Esophagus muscularis mucosa (tissue), 4 donors: ENCODE measurements around the gene PAQR4.

Experiments
- EP300 ChIP-seq: sonication (generic); formaldehyde crosslinking; IDR thresholded peaks from one replicate; pipeline ENCODE4 v1.6.1; 2017; ENCODE audit warnings: antibody characterized with exemption
- POLR2A ChIP-seq: fragments of 450-650 bp; IDR thresholded peaks from one replicate; pipeline ENCODE4 v1.6.1; 2017; ENCODE audit warnings: antibody characterized with exemption, moderate library complexity, mild to moderate bottlenecking, low read depth
- POLR2AphosphoS5 ChIP-seq, 2 donors: sonication (generic); formaldehyde crosslinking; IDR thresholded peaks; one replicate each; pipeline ENCODE4 v1.6.1; 2017; ENCODE audit warnings: antibody characterized with exemption in 2 of 2
- TF ChIP-seq, protein P1 (sequence below), 3 experiments: fragments of 200-600 bp in 2 of 3; fragments of 450-650 bp in 1 of 3; sonication (generic) in 2 of 3; IDR thresholded peaks; one replicate each; pipeline ENCODE4 v1.5.1; 2017 to 2019; ENCODE audit warnings: antibody characterized with exemption in 3 of 3, mild to moderate bottlenecking in 2 of 3, moderate library complexity in 1 of 3

DNA sequence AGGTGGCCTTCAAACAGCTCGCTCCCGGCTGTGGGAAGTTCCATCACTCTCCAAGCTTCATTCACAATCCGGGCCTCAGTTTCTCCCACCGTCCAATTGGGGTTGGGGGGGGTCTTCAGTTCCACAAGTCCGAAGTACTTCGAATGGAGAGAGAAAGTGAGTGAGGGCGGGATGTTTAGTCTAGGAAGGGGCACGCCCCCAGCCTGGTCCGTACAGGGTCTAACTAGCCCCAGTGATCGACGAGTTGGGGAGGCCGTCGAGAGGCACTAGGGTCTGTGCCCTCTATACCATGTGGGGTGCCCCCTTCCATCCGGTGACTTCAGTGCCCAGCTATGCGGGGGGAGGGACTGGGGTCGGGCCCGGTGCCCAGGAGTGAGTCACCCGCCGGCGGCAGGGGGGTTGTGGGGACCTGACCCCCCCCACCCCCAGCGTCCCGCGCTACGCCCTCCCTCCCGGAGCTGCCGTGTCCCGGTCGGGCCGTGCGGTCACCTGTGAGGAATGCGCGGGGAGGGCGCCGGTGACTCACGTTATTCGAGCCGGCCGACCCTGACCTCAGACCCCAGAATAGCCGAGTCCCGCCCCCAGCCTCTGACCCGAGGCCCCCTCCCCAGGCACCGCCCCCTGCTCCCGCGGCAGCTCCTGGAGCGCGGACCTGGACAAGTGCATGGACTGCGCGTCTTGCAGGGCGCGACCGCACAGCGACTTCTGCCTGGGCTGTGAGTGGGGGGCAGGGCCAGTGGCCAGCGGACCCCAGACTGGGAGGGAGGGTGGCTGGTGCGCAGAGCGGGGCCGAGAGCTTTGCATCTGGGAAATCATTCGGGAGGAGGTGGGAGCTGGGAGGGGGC is 51.7 kb downstream of the PAQR4 start:
- TF ChIP-seq POLR2A (no peak), POLR2AphosphoS5 (IDR thresholded peaks at IDR 0.05) (peak; percentile 78 to 87), EP300 (no peak)
- TF ChIP-seq, protein P1, sequence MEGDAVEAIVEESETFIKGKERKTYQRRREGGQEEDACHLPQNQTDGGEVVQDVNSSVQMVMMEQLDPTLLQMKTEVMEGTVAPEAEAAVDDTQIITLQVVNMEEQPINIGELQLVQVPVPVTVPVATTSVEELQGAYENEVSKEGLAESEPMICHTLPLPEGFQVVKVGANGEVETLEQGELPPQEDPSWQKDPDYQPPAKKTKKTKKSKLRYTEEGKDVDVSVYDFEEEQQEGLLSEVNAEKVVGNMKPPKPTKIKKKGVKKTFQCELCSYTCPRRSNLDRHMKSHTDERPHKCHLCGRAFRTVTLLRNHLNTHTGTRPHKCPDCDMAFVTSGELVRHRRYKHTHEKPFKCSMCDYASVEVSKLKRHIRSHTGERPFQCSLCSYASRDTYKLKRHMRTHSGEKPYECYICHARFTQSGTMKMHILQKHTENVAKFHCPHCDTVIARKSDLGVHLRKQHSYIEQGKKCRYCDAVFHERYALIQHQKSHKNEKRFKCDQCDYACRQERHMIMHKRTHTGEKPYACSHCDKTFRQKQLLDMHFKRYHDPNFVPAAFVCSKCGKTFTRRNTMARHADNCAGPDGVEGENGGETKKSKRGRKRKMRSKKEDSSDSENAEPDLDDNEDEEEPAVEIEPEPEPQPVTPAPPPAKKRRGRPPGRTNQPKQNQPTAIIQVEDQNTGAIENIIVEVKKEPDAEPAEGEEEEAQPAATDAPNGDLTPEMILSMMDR (IDR thresholded peaks at IDR 0.05) = no peak
